ENCODE results near the gene CALML6. TPM values are rescaled to one million over a fixed set of nuclear protein-coding genes. Genes with fewer than 3 reads are reported as not detected.

The CALML6 gene
- total RNA-seq, 2 donors from 2014 or later: not detected

DNA sequence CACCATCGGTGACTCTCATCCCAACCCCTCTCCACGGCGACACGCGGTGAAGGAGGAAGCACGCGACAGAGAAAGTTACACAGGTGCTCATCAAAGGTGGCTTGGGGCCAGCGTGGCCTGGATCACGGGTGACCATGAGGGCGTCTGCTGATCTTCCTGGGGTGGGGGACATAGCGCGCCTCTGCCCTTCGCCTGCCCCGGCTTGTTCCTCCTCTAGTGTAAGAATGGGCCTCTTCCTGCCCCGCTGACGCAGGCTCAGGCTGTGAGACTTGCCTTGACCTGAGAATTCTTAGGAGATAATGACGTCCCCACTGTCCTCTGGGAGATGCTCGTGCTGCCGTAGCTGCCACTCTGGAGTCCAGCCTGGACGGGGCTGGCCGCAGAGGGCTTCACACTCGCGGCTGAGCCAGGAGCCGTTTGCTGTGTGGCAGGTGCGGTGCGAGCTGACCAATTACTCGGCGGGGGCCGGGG, 43.0 kb downstream of the CALML6 start:
- DNase-seq (ENCODE audit: low spot score) (no peak), ATAC-seq (ENCODE audit: insufficient number of reproducible peaks, low FRiP score, low read depth) (no peak)
- H3K36me3 ChIP-seq: no peaks in the 10 kb centered on the region
- peaks cover 5 to 11% of the 10 kb centered on the region in 2 donors for H3K4me1 ChIP-seq (ENCODE audit: control insufficient read depth in 1 of 2, low read depth in 2 of 2)
- TF ChIP-seq, protein P1, sequence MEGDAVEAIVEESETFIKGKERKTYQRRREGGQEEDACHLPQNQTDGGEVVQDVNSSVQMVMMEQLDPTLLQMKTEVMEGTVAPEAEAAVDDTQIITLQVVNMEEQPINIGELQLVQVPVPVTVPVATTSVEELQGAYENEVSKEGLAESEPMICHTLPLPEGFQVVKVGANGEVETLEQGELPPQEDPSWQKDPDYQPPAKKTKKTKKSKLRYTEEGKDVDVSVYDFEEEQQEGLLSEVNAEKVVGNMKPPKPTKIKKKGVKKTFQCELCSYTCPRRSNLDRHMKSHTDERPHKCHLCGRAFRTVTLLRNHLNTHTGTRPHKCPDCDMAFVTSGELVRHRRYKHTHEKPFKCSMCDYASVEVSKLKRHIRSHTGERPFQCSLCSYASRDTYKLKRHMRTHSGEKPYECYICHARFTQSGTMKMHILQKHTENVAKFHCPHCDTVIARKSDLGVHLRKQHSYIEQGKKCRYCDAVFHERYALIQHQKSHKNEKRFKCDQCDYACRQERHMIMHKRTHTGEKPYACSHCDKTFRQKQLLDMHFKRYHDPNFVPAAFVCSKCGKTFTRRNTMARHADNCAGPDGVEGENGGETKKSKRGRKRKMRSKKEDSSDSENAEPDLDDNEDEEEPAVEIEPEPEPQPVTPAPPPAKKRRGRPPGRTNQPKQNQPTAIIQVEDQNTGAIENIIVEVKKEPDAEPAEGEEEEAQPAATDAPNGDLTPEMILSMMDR (IDR thresholded peaks at IDR 0.05): no peak
- H3K27ac ChIP-seq: no peak overlapping the region
- no peaks in the 10 kb centered on the region for H3K9me3 ChIP-seq
- peaks cover 5% of the 10 kb centered on the region for H3K27me3 ChIP-seq (replicated peaks; ENCODE audit: insufficient read depth)
- no peak overlapping the region for H3K4me3 ChIP-seq

DNA sequence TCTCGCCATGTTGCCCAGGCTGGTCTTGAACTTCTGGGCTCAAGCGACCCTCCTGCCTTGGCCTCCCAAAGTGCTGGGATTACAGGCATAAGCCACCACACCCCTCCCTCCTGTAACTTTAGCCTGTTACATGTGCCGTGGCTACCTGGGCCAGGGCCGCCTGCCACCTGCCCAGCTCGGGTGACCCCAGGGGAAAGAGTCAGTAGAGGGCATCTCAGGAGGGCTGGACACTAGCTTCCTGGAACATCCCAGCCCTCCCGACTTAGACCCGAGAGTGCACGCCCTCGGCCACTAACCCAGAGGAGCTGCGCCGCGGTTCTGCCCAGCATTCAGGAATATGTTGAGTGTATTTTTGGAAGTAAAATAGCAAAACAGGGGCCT, 44.4 kb downstream of the CALML6 start:
- no peak for DNase-seq (ENCODE audit: low spot score)
- H3K9me3 ChIP-seq: no peaks in the 10 kb centered on the region
- TF ChIP-seq, protein P1 (IDR thresholded peaks at IDR 0.05): no peak
- no peak for ATAC-seq (ENCODE audit: insufficient number of reproducible peaks, low FRiP score, low read depth)
- no peaks in the 10 kb centered on the region for H3K36me3 ChIP-seq
- peaks cover 5% of the 10 kb centered on the region for H3K27me3 ChIP-seq (replicated peaks; ENCODE audit: insufficient read depth)
- H3K27ac ChIP-seq: no peak overlapping the region
- no peak overlapping the region for H3K4me3 ChIP-seq
- H3K4me1 ChIP-seq (ENCODE audit: control insufficient read depth in 1 of 2, low read depth in 2 of 2): peaks cover 5 to 11% of the 10 kb centered on the region in 2 donors

DNA sequence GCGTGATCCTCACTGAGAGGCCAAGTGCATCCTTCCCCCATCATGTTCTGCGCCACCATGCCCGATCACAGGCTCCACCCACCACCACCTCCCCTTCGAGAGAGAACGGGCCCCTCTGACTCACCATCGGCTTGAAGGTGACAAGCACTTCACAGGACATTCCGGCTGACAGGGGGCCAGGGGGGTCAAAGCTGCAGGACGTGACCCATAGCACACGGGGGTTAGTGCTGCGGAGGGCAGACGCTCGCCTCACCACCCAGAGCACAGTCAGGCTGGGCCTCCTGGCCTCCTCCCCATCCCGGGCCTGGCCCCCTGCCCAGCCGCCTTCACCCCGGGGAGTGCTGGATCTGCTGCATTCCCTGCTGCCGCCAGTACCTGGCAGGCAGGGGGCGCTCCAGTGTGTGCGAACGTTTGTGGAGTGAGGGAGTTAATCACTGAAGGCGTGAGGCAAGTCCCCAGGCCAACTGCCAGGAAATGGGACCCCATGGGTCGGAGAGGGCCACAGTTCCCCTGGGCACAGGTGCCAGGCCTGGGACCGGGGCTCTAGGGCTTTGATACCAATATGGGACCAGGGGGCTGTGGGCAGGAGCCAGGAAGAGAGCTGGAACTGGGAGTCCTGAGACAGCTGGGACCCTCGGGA, 44.9 kb downstream of the CALML6 start:
- ATAC-seq (ENCODE audit: insufficient number of reproducible peaks, low FRiP score, low read depth): no peak
- TF ChIP-seq, protein P1 (IDR thresholded peaks at IDR 0.05): peak; percentile 35
- Histone ChIP-seq H3K36me3 (no peaks in the 10 kb centered on the region), H3K9me3 (no peaks in the 10 kb centered on the region), H3K27me3 (replicated peaks; ENCODE audit: insufficient read depth) (peaks cover 5% of the 10 kb centered on the region), H3K4me3 (peak overlapping the region; percentile 29), H3K4me1 (ENCODE audit: control insufficient read depth in 1 of 2, low read depth in 2 of 2) (peaks cover 5 to 11% of the 10 kb centered on the region in 2 donors), H3K27ac (no peak overlapping the region)
- DNase-seq (ENCODE audit: low spot score): no peak

DNA sequence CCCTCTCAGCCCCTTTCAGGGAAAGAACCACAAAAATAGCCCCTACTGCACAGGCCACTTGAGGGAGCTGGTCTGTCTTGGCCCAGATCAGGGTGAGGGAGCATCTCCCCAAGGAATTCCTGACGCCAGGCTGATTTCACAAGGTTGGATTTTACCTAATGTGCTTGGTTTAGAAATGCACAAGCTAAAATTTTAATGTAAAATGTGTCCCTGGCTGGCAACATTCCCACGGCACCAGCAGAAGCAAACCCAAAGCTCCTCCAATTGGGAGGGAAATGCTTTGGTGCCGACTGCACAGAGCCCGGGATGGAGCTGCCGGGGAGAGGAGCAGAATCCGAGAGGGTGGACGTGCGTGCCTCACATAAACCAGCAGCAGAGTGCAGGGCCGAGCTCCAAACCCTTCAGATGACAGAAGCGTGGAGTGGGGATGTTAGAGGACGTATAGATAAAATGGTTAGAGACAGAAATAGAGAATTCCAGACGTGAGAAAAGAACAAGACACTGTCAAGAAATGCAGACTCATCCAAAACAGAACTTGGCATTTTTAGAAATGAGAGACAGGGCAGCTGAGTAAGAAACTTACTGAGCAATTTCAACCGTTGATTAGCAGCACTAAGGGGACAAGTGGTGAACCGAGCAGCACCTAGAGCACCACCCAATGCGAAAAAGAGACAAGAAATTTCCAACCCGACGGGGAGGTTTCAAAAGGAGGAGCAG, 45.6 kb downstream of the CALML6 start:
- peaks cover 5 to 11% of the 10 kb centered on the region in 2 donors for H3K4me1 ChIP-seq (ENCODE audit: control insufficient read depth in 1 of 2, low read depth in 2 of 2)
- no peak overlapping the region for H3K27ac ChIP-seq
- H3K9me3 ChIP-seq: no peaks in the 10 kb centered on the region
- DNase-seq (ENCODE audit: low spot score): no peak
- ATAC-seq (ENCODE audit: insufficient number of reproducible peaks, low FRiP score, low read depth): no peak
- H3K36me3 ChIP-seq: no peaks in the 10 kb centered on the region
- H3K27me3 ChIP-seq (replicated peaks; ENCODE audit: insufficient read depth): peaks cover 5% of the 10 kb centered on the region
- no peak overlapping the region for H3K4me3 ChIP-seq
- TF ChIP-seq, protein P1 (IDR thresholded peaks at IDR 0.05): no peak

DNA sequence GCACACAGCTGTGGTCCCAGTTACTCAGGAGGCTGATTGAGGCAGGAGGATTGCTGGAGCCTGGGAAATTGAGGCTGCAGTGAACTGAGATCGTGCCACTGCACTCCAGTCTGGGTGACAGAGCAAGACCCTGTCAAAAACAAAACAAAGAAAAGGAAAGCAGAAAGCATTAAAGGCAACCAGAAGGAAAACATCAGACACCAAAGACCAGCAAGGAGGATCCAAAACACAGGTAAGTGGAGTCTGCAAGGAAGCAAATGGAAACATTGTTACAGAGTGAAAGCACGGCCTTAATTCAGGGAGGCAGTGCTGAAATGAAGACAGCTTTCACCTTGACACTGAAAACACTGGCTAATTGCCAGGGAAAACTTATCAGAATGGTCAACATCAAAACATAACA, 47.7 kb downstream of the CALML6 start:
- TF ChIP-seq, protein P1 (IDR thresholded peaks at IDR 0.05): no peak
- no peak for ATAC-seq (ENCODE audit: insufficient number of reproducible peaks, low FRiP score, low read depth)
- no peak overlapping the region for H3K27ac ChIP-seq
- H3K36me3 ChIP-seq: no peaks in the 10 kb centered on the region
- H3K4me3 ChIP-seq: no peak overlapping the region
- peaks cover 5 to 11% of the 10 kb centered on the region in 2 donors for H3K4me1 ChIP-seq (ENCODE audit: control insufficient read depth in 1 of 2, low read depth in 2 of 2)
- peaks cover 5% of the 10 kb centered on the region for H3K27me3 ChIP-seq (replicated peaks; ENCODE audit: insufficient read depth)
- DNase-seq (ENCODE audit: low spot score): no peak
- H3K9me3 ChIP-seq: no peaks in the 10 kb centered on the region

Data from thoracic aorta (tissue), 2 donors.